PC-3 (cell line): ENCODE data around the gene CNTNAP5. TPM values are rescaled to one million over a fixed set of nuclear protein-coding genes. Genes with fewer than 3 reads are reported as not detected.

Source experiments
- ATAC-seq: fragments of 200-7000 bp; cut with Tn5 transposase; 2 replicates; pipeline ENCODE4 v1.9.1; 2020; ENCODE audit warnings: mild to moderate bottlenecking, moderate library complexity
- BruUV-seq: library from RNA; stranded (reverse); fragments of 400-500 nt; replicated peaks from 2 replicates; lab custom pipeline; 2021; lab: Mats Ljungman, UMichigan
- CTCF ChIA-PET: fragments of 300-600 bp; sonication (Branson Sonifier 250); formaldehyde crosslinking; loops from one replicate; lab custom pipeline; 2022; ENCODE audit warnings: antibody characterized with exemption; lab: Charles Lee
- POLR2A ChIA-PET: fragments of 300-600 bp; sonication (Branson Sonifier 250); formaldehyde crosslinking; loops from one replicate; lab custom pipeline; 2022; ENCODE audit warnings: antibody characterized with exemption; ENCODE audit not compliant: unreplicated experiment; lab: Charles Lee
- DNase-seq: peaks from one replicate; pipeline ENCODE4 v3.0.0-alpha.2; 2015
- H2AFZ ChIP-seq: fragments of 300-600 bp; sonication (generic); 2 replicates; pipeline ENCODE4 v1.6.0; 2016; ENCODE audit warnings: antibody characterized with exemption, low read length
- H3F3A ChIP-seq: fragments of 300-600 bp; sonication (generic); one replicate; pipeline ENCODE4 v1.6.0; 2017; ENCODE audit warnings: antibody characterized with exemption, low read length, control low read depth, mild to moderate bottlenecking; ENCODE audit not compliant: unreplicated experiment
- H3K27ac ChIP-seq: fragments of 300-600 bp; sonication (generic); 2 replicates; pipeline ENCODE4 v1.5.1; 2016; ENCODE audit warnings: mild to moderate bottlenecking, low read length
- H3K27me3 ChIP-seq: fragments of 300-600 bp; sonication (generic); 2 replicates; pipeline ENCODE4 v1.6.1; 2016; ENCODE audit warnings: low read length, mixed read lengths
- H3K36me3 ChIP-seq: fragments of 300-600 bp; sonication (generic); 2 replicates; pipeline ENCODE4 v1.6.1; 2016; ENCODE audit warnings: low read depth, mixed run types, low read length, mixed read lengths
- H3K4me1 ChIP-seq: fragments of 300-600 bp; sonication (generic); 2 replicates; pipeline ENCODE4 v1.5.1; 2016; ENCODE audit warnings: low read length; ENCODE audit not compliant: insufficient read depth
- H3K4me2 ChIP-seq: fragments of 300-600 bp; sonication (generic); 2 replicates; pipeline ENCODE4 v1.6.0; 2016; ENCODE audit warnings: low read length
- H3K4me3 ChIP-seq: fragments of 300-600 bp; sonication (generic); 2 replicates; pipeline ENCODE4 v1.5.1; 2016; ENCODE audit warnings: mild to moderate bottlenecking, low read length, mixed read lengths
- H3K79me2 ChIP-seq: fragments of 300-600 bp; sonication (generic); 2 replicates; pipeline ENCODE4 v1.6.1; 2017; ENCODE audit warnings: low read length, mixed read lengths
- H3K9ac ChIP-seq: fragments of 300-600 bp; sonication (generic); 2 replicates; pipeline ENCODE4 v1.6.0; 2016; ENCODE audit warnings: mild to moderate bottlenecking, low read length
- H3K9me2 ChIP-seq: fragments of 300-600 bp; sonication (generic); replicated peaks from 2 replicates; pipeline ENCODE4 v1.6.1; 2016; ENCODE audit warnings: mixed run types, low read length, mixed read lengths
- H3K9me3 ChIP-seq: fragments of 300-600 bp; sonication (generic); 2 replicates; pipeline ENCODE4 v1.6.1; 2016; ENCODE audit warnings: low read length, mixed read lengths
- H4K20me1 ChIP-seq: fragments of 300-600 bp; sonication (generic); 2 replicates; pipeline ENCODE4 v1.6.1; 2016; ENCODE audit warnings: low read length, mixed read lengths
- EZH2 ChIP-seq: fragments of 300-600 bp; sonication (generic); IDR thresholded peaks from one replicate; pipeline ENCODE4 v1.6.1; 2017; ENCODE audit warnings: antibody characterized with exemption, mild to moderate bottlenecking, low read length; ENCODE audit not compliant: unreplicated experiment
- EZH2phosphoT487 ChIP-seq: fragments of 300-600 bp; sonication (generic); IDR thresholded peaks from 2 replicates; pipeline ENCODE4 v1.6.1; 2018; ENCODE audit warnings: mild to moderate bottlenecking, antibody characterized with exemption, low read length, borderline replicate concordance
- intact Hi-C: fragments of 100-400 bp; cut with micrococcal nuclease; formaldehyde crosslinking; loops from 2 replicates; pipeline ENCODE4 v1.9.0; 2023
- total RNA-seq: library from RNA; depleted of rRNA; stranded (reverse); fragments of >200 nt; gene quantifications from 2 replicates; pipeline ENCODE4 v1.2.3, GENCODE V29; 2014
- TF ChIP-seq, protein P1 (sequence below): fragments of 300-600 bp; sonication (generic); conservative IDR thresholded peaks from 2 replicates; pipeline ENCODE4 v1.5.1; 2017; ENCODE audit warnings: antibody characterized with exemption, low read depth, mild to moderate bottlenecking, low read length

The CNTNAP5 gene
- total RNA-seq, 1 experiment from 2014 or later = not detected

DNA sequence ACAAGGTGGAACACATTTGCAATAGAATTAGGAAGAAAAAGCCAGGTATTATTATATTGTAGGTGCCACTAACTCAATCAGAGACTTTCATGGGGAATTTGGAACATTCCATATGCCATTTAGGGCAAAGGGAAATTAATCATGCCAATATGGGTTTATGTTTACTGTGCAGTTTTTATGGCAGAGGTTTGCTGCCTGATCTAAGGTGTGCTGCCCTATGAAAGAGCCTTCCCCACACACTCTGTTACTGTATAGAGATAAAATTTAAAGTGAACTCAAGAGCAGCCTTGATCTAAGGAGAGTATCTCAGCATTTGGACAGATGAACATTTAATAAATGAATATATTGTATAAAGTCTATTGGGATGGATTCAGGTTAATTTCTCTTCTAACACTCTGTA is 771.6 kb downstream of the CNTNAP5 start:
- BruUV-seq = no TSS peak
- TF ChIP-seq EZH2 (no peak), EZH2phosphoT487 (no peak)
- TF ChIP-seq, protein P1, sequence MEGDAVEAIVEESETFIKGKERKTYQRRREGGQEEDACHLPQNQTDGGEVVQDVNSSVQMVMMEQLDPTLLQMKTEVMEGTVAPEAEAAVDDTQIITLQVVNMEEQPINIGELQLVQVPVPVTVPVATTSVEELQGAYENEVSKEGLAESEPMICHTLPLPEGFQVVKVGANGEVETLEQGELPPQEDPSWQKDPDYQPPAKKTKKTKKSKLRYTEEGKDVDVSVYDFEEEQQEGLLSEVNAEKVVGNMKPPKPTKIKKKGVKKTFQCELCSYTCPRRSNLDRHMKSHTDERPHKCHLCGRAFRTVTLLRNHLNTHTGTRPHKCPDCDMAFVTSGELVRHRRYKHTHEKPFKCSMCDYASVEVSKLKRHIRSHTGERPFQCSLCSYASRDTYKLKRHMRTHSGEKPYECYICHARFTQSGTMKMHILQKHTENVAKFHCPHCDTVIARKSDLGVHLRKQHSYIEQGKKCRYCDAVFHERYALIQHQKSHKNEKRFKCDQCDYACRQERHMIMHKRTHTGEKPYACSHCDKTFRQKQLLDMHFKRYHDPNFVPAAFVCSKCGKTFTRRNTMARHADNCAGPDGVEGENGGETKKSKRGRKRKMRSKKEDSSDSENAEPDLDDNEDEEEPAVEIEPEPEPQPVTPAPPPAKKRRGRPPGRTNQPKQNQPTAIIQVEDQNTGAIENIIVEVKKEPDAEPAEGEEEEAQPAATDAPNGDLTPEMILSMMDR = no peak

DNA sequence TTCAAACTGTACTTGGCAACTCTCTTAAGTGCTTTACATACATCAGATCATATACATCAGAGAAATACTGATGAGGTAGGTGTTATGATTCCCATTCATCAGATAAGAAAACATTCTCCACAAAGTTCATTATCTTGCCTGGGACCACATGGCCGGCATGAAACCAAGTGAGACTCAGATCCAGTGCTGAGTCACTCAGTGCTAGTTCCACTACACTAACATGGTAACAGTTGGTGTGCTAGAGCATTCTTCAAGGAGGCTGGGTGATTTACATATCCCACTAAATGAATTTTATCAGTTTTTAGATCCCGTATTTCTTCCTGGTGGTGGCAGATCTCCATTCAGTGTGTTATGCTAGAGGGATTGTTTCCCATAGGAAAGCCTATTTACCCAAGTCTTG is 772.0 kb downstream of the CNTNAP5 start:
- ATAC-seq (no peak), DNase-seq (no peak)
- Histone ChIP-seq H4K20me1 (no peaks in the 10 kb centered on the region), H3K27me3 (no peaks in the 10 kb centered on the region), H3K36me3 (no peaks in the 10 kb centered on the region), H3K4me2 (no peak overlapping the region), H3K9me3 (no peaks in the 10 kb centered on the region), H3K27ac (no peak overlapping the region), H3K4me3 (no peak overlapping the region), H3K9ac (no peak overlapping the region), H2AFZ (no peak overlapping the region), H3F3A (no peaks in the 10 kb centered on the region), H3K4me1 (no peaks in the 10 kb centered on the region), H3K79me2 (no peaks in the 10 kb centered on the region), H3K9me2 (no peaks in the 10 kb centered on the region)
- no TSS peak for BruUV-seq
- ChIA-PET CTCF (no interaction called here), POLR2A (no interaction called here)
- intact Hi-C loops = no loop called here
- TF ChIP-seq EZH2 = no peak
- no peak for TF ChIP-seq EZH2phosphoT487
- TF ChIP-seq, protein P1 = no peak

More for the DNA sequence above, 771.6 kb downstream of the CNTNAP5 start:
- Histone ChIP-seq H3K36me3 (no peaks in the 10 kb centered on the region), H3F3A (no peaks in the 10 kb centered on the region), H3K9ac (no peak overlapping the region), H3K4me2 (no peak overlapping the region), H3K27me3 (0 out of 2 replicates have a peak, but pooled peaks cover 4% of the 10 kb centered on the region), H2AFZ (no peak overlapping the region), H3K27ac (no peak overlapping the region), H3K4me1 (no peaks in the 10 kb centered on the region), H3K9me3 (no peaks in the 10 kb centered on the region), H4K20me1 (no peaks in the 10 kb centered on the region), H3K79me2 (no peaks in the 10 kb centered on the region), H3K4me3 (no peak overlapping the region), H3K9me2 (no peaks in the 10 kb centered on the region)
- no peak for DNase-seq
- no peak for ATAC-seq
- POLR2A ChIA-PET = no interaction called here
- CTCF ChIA-PET = no interaction called here
- intact Hi-C loops = no loop called here

DNA sequence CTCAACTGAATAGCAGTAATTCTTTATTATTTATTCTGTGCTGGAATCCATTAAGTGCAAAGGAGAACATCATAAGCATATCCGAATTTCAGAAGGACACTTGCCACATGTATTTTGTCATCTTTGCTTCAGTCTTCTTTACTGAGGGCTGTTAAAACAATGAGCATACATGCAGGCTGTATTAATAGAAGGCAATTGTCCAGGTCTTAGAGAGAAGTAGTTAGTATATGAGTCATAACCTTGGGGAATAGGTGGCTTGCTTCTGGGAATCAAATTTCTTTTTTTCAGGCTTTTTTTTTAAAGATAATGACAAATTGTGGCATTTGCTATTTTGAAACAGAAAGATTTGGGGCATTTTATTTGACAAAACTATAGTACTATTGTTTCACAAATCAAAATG is 773.5 kb downstream of the CNTNAP5 start:
- no TSS peak for BruUV-seq
- no peaks in the 10 kb centered on the region for H3K36me3 ChIP-seq
- ATAC-seq (no peak), DNase-seq (no peak)
- no peak overlapping the region for H3K4me3 ChIP-seq
- POLR2A ChIA-PET = no interaction called here
- H3K79me2 ChIP-seq = no peaks in the 10 kb centered on the region
- H3K27ac ChIP-seq = no peak overlapping the region
- no peaks in the 10 kb centered on the region for H3F3A ChIP-seq
- CTCF ChIA-PET = no interaction called here
- H3K4me1 ChIP-seq = no peaks in the 10 kb centered on the region
- intact Hi-C loops = no loop called here
- TF ChIP-seq EZH2 (no peak), EZH2phosphoT487 (no peak)
- TF ChIP-seq, protein P1 = no peak
- H3K9ac ChIP-seq = no peak overlapping the region
- H3K9me3 ChIP-seq = no peaks in the 10 kb centered on the region
- no peak overlapping the region for H3K4me2 ChIP-seq
- no peaks in the 10 kb centered on the region for H4K20me1 ChIP-seq
- H3K9me2 ChIP-seq = no peaks in the 10 kb centered on the region
- H3K27me3 ChIP-seq = no peaks in the 10 kb centered on the region
- no peak overlapping the region for H2AFZ ChIP-seq
